ENCODE results near the gene C11orf91.
"Not testable (repeated sequence)": the region's sequence is repeated elsewhere in the genome, so short reads cannot be mapped to it uniquely, and the experiment has no call there.

The C11orf91 gene

DNA sequence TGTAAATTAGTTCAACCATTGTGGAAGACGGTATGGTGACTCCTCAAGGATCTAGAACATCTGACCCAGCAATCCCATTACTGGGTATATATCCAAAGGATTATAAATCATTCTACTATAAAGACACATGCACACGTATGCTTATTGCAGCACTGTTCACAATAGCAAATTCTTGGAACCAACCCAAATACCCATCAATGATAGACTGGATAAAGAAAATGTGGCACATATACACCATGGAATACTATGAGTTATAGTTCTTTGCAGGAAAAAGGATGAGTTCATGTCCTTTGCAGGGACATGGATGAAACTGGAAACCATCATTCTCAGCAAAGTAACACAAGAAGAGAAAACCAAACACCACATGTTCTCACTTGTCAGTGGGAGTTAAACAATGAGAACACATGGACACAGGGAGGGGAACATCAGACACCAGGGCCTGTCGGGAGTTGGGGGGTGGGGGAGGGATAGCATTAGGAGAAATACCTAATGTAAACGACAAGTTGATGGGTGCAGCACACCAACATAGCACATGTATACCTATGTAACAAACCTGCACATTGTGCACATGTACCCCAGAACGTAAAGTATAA is 28.5 kb upstream of the C11orf91 start:
- not testable (repeated sequence) for H3K27ac Mint-ChIP-seq
- H3K4me1 Mint-ChIP-seq (ENCODE audit: low read depth), result peaks cover 36% of the 10 kb centered on the region

DNA sequence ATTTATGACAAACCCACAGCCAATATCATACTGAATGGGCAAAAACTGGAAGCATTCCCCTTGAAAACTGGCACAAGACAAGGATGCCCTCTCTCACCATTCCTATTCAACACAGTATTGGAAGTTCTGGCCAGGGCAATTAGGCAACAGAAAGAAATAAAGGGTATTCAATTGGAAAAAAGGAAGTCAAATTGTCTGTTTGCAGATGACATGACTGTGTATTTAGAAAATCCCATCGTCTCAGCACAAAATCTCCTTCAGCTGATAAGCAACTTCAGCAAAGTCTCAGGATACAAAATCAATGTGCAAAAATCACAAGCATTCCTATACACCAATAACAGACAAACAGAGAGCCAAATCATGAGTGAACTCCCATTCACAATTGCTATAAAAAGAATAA is 26.9 kb upstream of the C11orf91 start:
- not testable (repeated sequence) for H3K9me3 Mint-ChIP-seq; H3K27me3 Mint-ChIP-seq (ENCODE audit: low read depth); H3K4me3 Mint-ChIP-seq; H3K27ac Mint-ChIP-seq; DNase-seq (ENCODE audit: low spot score)
- Mint-ChIP-seq H3K4me1 (ENCODE audit: low read depth) (peaks cover 44% of the 10 kb centered on the region), H3K36me3 (ENCODE audit: low read depth) (peaks cover 22% of the 10 kb centered on the region)

More for the DNA sequence above, 28.5 kb upstream of the C11orf91 start:
- H3K36me3 Mint-ChIP-seq (ENCODE audit: low read depth), result peaks cover 32% of the 10 kb centered on the region
- not testable (repeated sequence) for H3K4me3 Mint-ChIP-seq; H3K27me3 Mint-ChIP-seq (ENCODE audit: low read depth); H3K9me3 Mint-ChIP-seq; DNase-seq (ENCODE audit: low spot score)

DNA sequence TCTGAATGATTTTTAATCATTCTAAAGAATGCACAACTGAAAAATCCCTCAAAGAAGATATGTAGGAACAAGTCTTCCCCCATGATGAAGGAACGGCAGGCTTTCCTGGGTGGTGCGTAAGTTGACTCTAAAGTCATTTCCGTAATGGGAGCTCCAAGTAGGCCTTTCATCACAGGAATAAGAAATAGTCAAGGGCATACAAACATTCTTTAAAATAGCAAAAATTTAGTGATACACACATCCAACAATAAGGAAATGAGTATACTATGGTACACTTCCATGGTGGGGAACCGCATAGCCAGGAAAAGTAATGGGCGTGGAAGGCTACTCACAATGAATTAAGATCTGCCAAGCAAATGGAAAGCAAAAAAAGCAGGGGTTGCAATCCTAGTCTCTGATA is 24.9 kb upstream of the C11orf91 start:
- H3K36me3 Mint-ChIP-seq (ENCODE audit: low read depth), result peaks cover 24% of the 10 kb centered on the region

DNA sequence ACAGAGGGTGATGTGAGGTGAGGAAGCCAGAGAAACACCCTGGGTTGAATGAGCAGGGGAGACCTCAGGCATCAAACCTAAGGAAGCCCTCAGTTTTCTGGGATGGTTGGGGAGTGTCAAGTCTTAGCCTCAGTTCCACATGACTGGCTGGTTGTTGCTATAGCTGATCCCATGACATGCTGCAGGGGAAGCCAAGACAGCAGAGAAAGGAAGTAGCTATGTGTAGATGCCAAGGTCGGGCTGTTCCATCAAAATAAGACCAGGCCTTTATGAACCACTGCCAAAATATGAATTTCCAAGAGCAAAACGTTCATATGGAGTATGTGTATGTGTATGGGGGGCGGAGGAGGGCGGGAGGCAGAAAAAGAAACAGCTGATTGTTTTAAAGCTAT is 24.0 kb upstream of the C11orf91 start:
- DNase-seq (ENCODE audit: low spot score), result no peak
- H3K4me1 Mint-ChIP-seq (ENCODE audit: low read depth), result peaks cover 48% of the 10 kb centered on the region
- no peak overlapping the region for H3K4me3 Mint-ChIP-seq
- H3K36me3 Mint-ChIP-seq (ENCODE audit: low read depth), result peaks cover 31% of the 10 kb centered on the region
- no peak overlapping the region for H3K27ac Mint-ChIP-seq
- peaks cover 8% of the 10 kb centered on the region for H3K27me3 Mint-ChIP-seq (ENCODE audit: low read depth)
- H3K9me3 Mint-ChIP-seq, result no peaks in the 10 kb centered on the region

More for the DNA sequence above, 24.9 kb upstream of the C11orf91 start:
- Mint-ChIP-seq H3K27me3 (ENCODE audit: low read depth) (peaks cover 8% of the 10 kb centered on the region), H3K4me1 (ENCODE audit: low read depth) (peaks cover 46% of the 10 kb centered on the region), H3K4me3 (no peak overlapping the region), H3K9me3 (no peaks in the 10 kb centered on the region), H3K27ac (no peak overlapping the region)
- no peak for DNase-seq (ENCODE audit: low spot score)

DNA sequence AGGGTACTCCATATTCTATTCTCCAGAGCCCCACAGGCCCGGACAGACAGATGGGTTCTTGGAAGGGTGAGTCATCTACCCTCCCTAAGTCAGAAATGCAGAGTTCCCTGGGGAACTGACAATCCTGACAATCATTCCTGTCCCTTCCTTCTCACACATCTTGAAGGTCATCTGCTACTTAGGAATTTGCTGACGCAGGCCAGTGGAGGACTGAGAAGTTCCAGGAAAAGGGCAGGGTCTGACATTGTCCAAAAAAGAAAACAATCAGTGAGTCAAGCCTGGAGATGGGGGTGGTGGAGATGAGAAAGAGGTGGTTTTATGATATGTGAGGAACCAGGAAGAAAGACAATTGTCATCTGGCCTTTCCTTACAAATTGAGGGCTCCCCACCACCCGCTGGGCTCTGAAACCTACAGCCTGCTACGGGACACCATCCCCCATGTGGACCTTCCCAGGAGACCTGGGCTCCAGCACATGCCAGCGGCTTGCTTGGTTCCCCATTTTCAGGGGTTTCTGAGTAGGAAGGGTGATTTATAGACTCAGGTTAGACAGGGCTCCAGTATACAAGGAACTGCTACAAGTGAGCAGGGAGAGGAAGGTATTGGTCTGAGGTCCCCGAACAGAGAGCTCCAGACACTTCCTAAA is 22.7 kb upstream of the C11orf91 start:
- Mint-ChIP-seq H3K27me3 (ENCODE audit: low read depth) (peaks cover 8% of the 10 kb centered on the region), H3K9me3 (no peaks in the 10 kb centered on the region), H3K4me1 (ENCODE audit: low read depth) (peaks cover 46% of the 10 kb centered on the region), H3K36me3 (ENCODE audit: low read depth) (peaks cover 29% of the 10 kb centered on the region), H3K27ac (peak overlapping the region; percentile 74), H3K4me3 (peak overlapping the region; percentile 20)
- DNase-seq (ENCODE audit: low spot score), result peak; percentile 46

DNA sequence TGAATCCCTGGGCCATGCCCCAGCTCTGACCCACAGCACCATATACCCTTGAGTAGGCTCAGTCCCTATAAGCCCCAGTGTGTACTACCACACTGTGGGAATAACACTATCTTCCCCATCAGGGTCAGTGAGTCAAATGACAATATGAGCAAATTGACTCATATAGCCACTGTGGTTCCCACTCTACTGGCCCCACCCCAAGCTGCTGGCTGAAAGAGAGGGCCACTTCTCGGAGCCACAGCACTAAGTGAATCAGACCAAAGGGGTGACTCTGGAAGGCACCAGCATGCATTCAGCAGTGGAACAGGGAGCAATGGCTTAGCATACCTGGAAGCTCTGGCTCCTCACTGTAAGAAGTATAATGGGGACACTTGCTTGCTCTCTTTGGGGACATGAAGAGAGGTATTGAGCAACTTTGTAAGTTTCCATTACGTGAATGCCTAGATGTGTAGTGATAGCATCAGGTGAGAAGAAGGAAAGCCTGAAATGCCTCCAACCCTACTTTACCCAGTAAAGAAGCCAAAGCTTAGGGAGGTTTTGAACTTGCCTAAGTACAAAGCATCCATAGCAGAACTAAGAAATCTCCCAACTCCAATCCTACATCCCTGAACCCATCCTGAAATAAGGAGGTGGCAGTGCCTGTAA is 22.1 kb upstream of the C11orf91 start:
- Mint-ChIP-seq H3K4me3 (peak overlapping the region; percentile 14), H3K36me3 (ENCODE audit: low read depth) (peaks cover 27% of the 10 kb centered on the region), H3K9me3 (no peaks in the 10 kb centered on the region), H3K4me1 (ENCODE audit: low read depth) (peaks cover 44% of the 10 kb centered on the region), H3K27ac (peak overlapping the region; percentile 68), H3K27me3 (ENCODE audit: low read depth) (peaks cover 8% of the 10 kb centered on the region)
- DNase-seq (ENCODE audit: low spot score), result peak; percentile 86

DNA sequence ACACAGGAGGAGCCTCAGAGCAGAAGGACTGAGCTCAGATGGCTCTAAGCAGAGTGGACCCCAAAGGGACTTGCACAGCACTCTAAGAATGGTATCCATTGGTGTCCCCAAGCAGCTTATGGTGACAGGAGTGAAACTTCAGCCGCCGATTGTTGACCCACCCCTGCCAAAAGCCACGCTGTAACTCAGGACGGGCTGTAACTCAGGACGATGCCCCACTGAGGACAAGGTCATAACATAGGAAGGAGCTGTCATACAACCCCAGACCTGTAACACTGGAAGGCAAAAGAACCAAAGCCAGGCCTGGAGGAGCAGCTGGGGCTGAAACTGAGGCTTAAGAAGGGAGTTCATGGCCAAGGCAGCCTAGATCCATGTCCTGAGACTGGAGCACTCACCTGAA is 21.4 kb upstream of the C11orf91 start:
- peaks cover 5% of the 10 kb centered on the region for H3K27me3 Mint-ChIP-seq (ENCODE audit: low read depth)
- DNase-seq (ENCODE audit: low spot score), result no peak
- H3K9me3 Mint-ChIP-seq, result no peaks in the 10 kb centered on the region
- H3K36me3 Mint-ChIP-seq (ENCODE audit: low read depth), result peaks cover 31% of the 10 kb centered on the region
- H3K4me3 Mint-ChIP-seq, result no peak overlapping the region
- H3K27ac Mint-ChIP-seq, result peak overlapping the region; percentile 23
- H3K4me1 Mint-ChIP-seq (ENCODE audit: low read depth), result peaks cover 43% of the 10 kb centered on the region

DNA sequence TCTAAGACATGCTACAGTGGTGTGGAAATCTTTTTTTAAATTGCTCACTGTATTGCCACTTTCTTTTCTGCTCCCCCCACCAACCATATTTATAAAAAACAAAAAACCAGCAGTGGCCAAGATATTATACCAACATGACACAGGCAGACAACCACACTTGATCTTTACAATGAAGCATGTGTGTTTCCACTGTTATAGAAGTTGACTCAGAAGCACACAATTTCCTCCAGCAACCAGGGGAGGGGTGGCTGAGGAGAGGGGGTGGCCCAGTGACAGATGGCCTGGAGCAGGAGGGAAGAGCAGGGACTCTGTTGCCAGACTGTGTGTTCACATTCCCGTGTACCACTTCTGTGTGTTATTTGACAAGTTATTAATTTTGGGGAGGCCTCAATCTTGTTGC is 20.8 kb upstream of the C11orf91 start:
- peaks cover 34% of the 10 kb centered on the region for H3K36me3 Mint-ChIP-seq (ENCODE audit: low read depth)
- no peaks in the 10 kb centered on the region for H3K9me3 Mint-ChIP-seq
- H3K4me1 Mint-ChIP-seq (ENCODE audit: low read depth), result peaks cover 41% of the 10 kb centered on the region
- H3K4me3 Mint-ChIP-seq, result no peak overlapping the region
- H3K27ac Mint-ChIP-seq, result no peak overlapping the region
- peak; percentile 44 for DNase-seq (ENCODE audit: low spot score)
- peaks cover 2% of the 10 kb centered on the region for H3K27me3 Mint-ChIP-seq (ENCODE audit: low read depth)

DNA sequence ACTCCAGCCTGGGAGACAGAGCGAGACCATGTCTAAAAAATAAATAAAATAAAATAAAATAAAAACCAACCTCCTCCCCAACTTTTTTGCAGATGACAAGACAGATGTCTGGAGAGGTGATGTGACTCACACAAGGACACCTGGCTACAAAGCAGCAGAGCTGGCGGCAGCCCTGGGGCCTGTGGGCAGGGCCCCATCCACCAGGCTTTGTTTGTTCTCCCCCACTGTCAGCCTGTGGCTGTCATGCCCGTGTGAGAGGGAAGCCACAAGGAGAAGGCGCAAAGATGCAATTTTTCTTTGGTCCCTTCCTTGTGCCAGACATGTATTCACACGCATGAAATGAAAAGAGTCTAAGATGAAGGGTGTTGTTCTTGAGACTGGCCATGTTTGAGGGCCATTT is 19.0 kb upstream of the C11orf91 start:
- peaks cover 33% of the 10 kb centered on the region for H3K36me3 Mint-ChIP-seq (ENCODE audit: low read depth)
- no peak for DNase-seq (ENCODE audit: low spot score)
- no peak overlapping the region for H3K4me3 Mint-ChIP-seq
- H3K4me1 Mint-ChIP-seq (ENCODE audit: low read depth), result peaks cover 34% of the 10 kb centered on the region
- no peak overlapping the region for H3K27ac Mint-ChIP-seq
- no peaks in the 10 kb centered on the region for H3K27me3 Mint-ChIP-seq (ENCODE audit: low read depth)
- no peaks in the 10 kb centered on the region for H3K9me3 Mint-ChIP-seq

DNA sequence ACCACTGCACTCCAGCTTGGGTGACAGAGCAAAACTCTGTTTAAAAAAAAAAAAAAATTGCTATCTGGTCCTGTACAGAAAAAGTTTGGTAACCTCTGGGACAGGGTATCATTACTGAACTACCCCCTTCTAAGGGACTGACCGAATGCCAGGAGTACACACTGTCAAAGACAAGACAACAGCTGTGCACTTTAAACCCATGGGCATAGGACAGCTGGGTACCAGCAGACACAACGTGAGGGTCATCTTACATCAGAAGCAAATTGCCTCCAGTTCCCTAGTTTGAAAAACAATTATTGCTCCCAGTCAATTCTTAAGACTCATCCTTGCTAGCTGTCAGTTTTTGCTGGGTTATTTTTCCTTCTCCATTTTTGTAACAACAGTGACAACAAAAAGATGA is 17.8 kb upstream of the C11orf91 start:
- Mint-ChIP-seq H3K27me3 (ENCODE audit: low read depth) (no peaks in the 10 kb centered on the region), H3K4me1 (ENCODE audit: low read depth) (peaks cover 23% of the 10 kb centered on the region), H3K4me3 (no peak overlapping the region), H3K36me3 (ENCODE audit: low read depth) (peaks cover 30% of the 10 kb centered on the region), H3K27ac (no peak overlapping the region), H3K9me3 (no peaks in the 10 kb centered on the region)
- DNase-seq (ENCODE audit: low spot score), result no peak

DNA sequence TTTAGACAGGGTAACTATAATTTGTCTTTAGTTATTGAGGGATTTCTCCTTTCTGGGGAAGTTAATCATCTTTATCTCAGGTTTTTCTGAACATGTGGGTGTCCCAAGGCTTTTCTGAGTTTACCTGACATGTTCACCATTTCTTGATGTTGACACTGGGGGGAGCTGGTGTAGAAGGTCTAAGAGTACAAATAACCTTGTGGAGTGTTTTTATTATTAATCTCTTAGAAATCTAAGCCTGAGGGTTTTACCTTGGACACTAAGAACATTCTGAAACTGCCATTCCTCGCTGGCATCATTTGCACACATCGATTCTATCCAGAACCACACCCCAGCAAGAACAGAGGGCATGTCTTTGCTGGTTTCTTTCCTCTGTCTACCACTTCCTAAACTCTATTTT is 15.6 kb upstream of the C11orf91 start:
- Mint-ChIP-seq H3K27ac (no peak overlapping the region), H3K27me3 (ENCODE audit: low read depth) (no peaks in the 10 kb centered on the region), H3K36me3 (ENCODE audit: low read depth) (peaks cover 31% of the 10 kb centered on the region), H3K4me3 (no peak overlapping the region), H3K4me1 (ENCODE audit: low read depth) (peaks cover 3% of the 10 kb centered on the region), H3K9me3 (no peaks in the 10 kb centered on the region)
- DNase-seq (ENCODE audit: low spot score), result no peak

DNA sequence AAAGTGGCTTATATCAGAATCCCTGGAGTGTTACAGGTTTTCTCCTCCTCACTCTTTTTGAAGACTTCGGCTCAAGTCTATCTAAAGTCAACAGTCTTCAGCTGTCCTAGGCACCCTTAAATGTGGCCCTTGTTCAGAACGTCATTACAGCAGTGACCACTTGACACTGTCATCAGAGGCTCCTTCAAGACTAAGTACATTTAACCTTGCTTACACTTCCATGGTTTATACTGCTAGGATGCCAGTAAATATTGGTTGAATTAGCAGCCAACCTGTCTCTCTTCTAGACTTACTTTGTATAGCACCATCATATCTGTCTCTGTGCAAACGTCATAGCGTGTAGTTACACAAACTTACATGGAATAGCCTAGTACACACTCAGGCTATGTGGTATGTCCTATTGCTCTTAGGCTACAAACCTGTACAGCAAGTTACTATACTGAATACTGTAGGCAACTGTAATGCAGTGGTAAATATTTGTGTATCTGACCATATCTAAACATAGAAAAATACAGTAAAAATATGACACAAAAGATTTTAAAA is 13.3 kb upstream of the C11orf91 start:
- Mint-ChIP-seq H3K27ac (no peak overlapping the region), H3K4me3 (no peak overlapping the region), H3K9me3 (no peaks in the 10 kb centered on the region), H3K4me1 (ENCODE audit: low read depth) (no peaks in the 10 kb centered on the region), H3K36me3 (ENCODE audit: low read depth) (peaks cover 31% of the 10 kb centered on the region), H3K27me3 (ENCODE audit: low read depth) (no peaks in the 10 kb centered on the region)
- DNase-seq (ENCODE audit: low spot score), result no peak

DNA sequence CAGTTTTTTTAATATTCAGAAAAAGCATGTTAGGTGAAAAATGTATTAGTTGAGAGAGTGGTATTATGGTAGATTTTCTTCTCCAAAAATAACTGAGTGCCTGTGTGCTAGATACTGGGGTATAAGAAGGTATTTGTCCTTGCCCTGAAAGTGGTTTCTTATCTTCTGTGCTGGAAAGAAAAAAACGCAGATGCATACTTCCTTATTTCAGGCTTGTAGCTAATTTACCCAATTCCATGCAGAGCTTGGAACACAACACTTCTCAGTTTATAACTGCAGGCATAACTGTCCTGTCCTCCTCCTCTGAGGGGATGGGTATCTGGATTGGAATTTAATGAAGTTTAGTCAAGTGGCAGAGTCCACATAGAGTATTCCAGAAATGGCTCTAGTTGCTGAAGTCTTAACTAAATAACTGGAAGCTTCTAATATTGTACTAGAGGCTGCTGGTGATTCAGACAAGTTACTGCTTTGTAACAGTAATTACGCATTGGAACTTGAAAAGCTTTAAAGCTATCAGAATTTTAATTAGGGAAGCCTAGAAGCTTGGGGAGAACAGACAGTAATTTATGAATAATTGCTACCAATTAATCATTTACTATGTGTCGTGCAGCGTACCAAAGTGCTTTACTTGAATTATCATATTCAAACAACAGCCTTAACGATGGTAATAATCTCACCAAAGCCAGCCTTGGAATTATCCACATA is 12.7 kb upstream of the C11orf91 start:
- Mint-ChIP-seq H3K9me3 (no peaks in the 10 kb centered on the region), H3K4me3 (no peak overlapping the region), H3K36me3 (ENCODE audit: low read depth) (peaks cover 28% of the 10 kb centered on the region), H3K27me3 (ENCODE audit: low read depth) (no peaks in the 10 kb centered on the region), H3K27ac (no peak overlapping the region), H3K4me1 (ENCODE audit: low read depth) (no peaks in the 10 kb centered on the region)
- no peak for DNase-seq (ENCODE audit: low spot score)

DNA sequence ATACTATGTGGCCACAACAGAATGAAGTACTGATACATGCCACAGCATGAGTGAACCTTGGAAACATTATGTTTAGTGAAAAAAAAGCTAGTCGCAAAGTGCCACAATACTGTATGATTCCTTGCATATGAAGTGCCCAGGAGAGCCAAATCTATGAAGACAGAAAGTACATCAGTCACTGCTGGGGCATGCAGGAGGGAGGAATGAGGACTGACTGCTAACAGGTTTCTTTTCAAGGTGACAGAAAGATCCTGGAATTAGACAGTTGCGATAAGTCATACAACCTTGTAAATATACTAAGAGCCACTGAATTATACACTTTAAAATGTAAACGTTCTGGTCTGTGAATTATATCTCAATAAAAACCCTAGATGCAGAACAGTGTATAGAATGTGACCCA is 11.8 kb upstream of the C11orf91 start:
- Mint-ChIP-seq H3K36me3 (ENCODE audit: low read depth) (peaks cover 29% of the 10 kb centered on the region), H3K27me3 (ENCODE audit: low read depth) (no peaks in the 10 kb centered on the region), H3K4me1 (ENCODE audit: low read depth) (no peaks in the 10 kb centered on the region), H3K9me3 (no peaks in the 10 kb centered on the region), H3K27ac (no peak overlapping the region), H3K4me3 (no peak overlapping the region)
- DNase-seq (ENCODE audit: low spot score), result no peak
